HepG2 (cell line): Measurements from ENCODE around the gene LST1. TPM values are rescaled to one million over a fixed set of nuclear protein-coding genes. Genes with fewer than 3 reads are reported as not detected.

Source experiments
- SP140L ChIP-seq: sonication (generic); formaldehyde crosslinking; IDR thresholded peaks from 2 replicates; pipeline ENCODE4 v1.4.0; 2020; ENCODE audit warnings: missing genetic modification reagents, borderline replicate concordance
- STAG1 ChIP-seq: sonication (generic); formaldehyde crosslinking; IDR thresholded peaks from 2 replicates; pipeline ENCODE4 v1.4.0; 2020; ENCODE audit warnings: missing genetic modification reagents
- TSC22D2 ChIP-seq: sonication (generic); formaldehyde crosslinking; IDR thresholded peaks from 2 replicates; pipeline ENCODE4 v1.5.1; 2020; ENCODE audit warnings: missing genetic modification reagents, mild to moderate bottlenecking, borderline replicate concordance
- ZFP1 ChIP-seq: IDR thresholded peaks from 2 replicates; pipeline ENCODE4 v1.6.1; 2016
- ZNF563 ChIP-seq: sonication (generic); formaldehyde crosslinking; IDR thresholded peaks from 2 replicates; pipeline ENCODE4 v1.8.0; 2022; ENCODE audit warnings: mild to moderate bottlenecking, moderate library complexity, missing genetic modification reagents
- polyA plus RNA-seq, 8 experiments: library from polyadenylated mRNA; depleted of rRNA in 3 of 8; stranded (reverse) in 7 of 8; unstranded in 1 of 8; fragments of >200 nt; fragmentation: Illumina TruSeq in 4 of 8; extraction: Trizol in 4 of 8; gene quantifications; 2 replicates each; pipeline versions ENCODE4 v1.2.1 to v1.2.3, GENCODE V29; 2011 to 2016; ENCODE audit warnings: low read depth in 4 of 8, missing spikeins in 1 of 8, mixed read lengths in 1 of 8; ENCODE audit not compliant: insufficient read depth in 1 of 8
- total RNA-seq, 5 experiments: library from RNA; depleted of rRNA; stranded (reverse); fragments of >200 nt; fragmentation: Illumina TruSeq; extraction: Trizol; gene quantifications; 2 replicates each; pipeline ENCODE4 v1.2.3, GENCODE V29; 2016; ENCODE audit warnings: low read depth in 1 of 5
- TF ChIP-seq, protein P1 (sequence below): sonication (generic); formaldehyde crosslinking; conservative IDR thresholded peaks from 2 replicates; pipeline ENCODE4 v1.4.0; 2020; ENCODE audit warnings: mild to moderate bottlenecking, missing genetic modification reagents, moderate library complexity
- TF ChIP-seq, protein P2 (sequence below): sonication (generic); formaldehyde crosslinking; IDR thresholded peaks from 2 replicates; pipeline ENCODE4 v1.4.0; 2020; ENCODE audit warnings: mild to moderate bottlenecking, low read depth, missing genetic modification reagents
- TF ChIP-seq, protein P3 (sequence below): sonication (generic); formaldehyde crosslinking; IDR thresholded peaks from 2 replicates; pipeline ENCODE4 v1.8.1; 2023; ENCODE audit warnings: mild to moderate bottlenecking, inconsistent platforms, moderate library complexity, missing genetic modification reagents, borderline replicate concordance
- TF ChIP-seq, protein P4 (sequence below): sonication (generic); formaldehyde crosslinking; IDR thresholded peaks from 2 replicates; pipeline ENCODE4 v1.4.0; 2020; ENCODE audit warnings: missing genetic modification reagents, borderline replicate concordance
- TF ChIP-seq, protein P5 (sequence below), 2 experiments: fragments of 450-650 bp in 1 of 2; sonication (generic) in 1 of 2; formaldehyde crosslinking; IDR thresholded peaks; 2 replicates each; pipeline versions ENCODE4 v1.5.0 to v1.8.0; 2020 to 2022; ENCODE audit warnings: mild to moderate bottlenecking in 1 of 2, missing genetic modification reagents in 1 of 2

Gene LST1
- total and polyA plus RNA-seq, 2 of the 13 experiments (the other 11 are each of a cell fraction or from before 2014, with no cell fraction given) = not detected

DNA sequence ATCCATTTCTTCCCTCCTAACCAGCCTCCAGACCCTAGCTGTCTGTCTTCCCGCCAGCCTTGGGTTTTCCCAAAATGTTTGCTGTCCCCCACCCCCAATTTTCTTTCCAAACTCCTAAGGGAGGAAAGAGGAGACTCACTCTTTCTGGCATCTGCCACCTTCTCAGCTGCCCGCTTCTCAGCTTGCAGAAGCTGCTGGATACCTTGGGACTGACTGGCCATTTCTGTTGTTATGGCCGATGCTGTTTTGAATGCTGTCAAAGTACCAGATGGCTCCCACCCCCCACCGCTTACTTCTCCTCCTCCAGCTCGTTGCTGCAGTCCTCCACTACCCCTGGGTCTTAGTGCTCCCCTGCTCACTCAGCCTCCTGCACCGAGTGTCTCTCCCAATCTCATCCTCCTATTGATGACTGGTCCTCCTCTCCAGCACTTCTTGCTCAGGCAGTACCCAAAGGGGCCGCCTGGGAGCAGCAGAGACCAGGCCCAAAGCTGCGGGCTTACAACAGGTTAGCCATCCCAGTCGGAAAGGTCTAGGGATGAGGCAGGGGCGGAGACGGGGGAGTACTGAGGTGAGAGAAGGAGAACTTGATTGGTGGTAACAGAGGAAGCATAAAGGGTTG is 39.6 kb upstream of the LST1 start, which contains the start of gene ATP6V1G2 (continued):
- TF ChIP-seq, protein P1, sequence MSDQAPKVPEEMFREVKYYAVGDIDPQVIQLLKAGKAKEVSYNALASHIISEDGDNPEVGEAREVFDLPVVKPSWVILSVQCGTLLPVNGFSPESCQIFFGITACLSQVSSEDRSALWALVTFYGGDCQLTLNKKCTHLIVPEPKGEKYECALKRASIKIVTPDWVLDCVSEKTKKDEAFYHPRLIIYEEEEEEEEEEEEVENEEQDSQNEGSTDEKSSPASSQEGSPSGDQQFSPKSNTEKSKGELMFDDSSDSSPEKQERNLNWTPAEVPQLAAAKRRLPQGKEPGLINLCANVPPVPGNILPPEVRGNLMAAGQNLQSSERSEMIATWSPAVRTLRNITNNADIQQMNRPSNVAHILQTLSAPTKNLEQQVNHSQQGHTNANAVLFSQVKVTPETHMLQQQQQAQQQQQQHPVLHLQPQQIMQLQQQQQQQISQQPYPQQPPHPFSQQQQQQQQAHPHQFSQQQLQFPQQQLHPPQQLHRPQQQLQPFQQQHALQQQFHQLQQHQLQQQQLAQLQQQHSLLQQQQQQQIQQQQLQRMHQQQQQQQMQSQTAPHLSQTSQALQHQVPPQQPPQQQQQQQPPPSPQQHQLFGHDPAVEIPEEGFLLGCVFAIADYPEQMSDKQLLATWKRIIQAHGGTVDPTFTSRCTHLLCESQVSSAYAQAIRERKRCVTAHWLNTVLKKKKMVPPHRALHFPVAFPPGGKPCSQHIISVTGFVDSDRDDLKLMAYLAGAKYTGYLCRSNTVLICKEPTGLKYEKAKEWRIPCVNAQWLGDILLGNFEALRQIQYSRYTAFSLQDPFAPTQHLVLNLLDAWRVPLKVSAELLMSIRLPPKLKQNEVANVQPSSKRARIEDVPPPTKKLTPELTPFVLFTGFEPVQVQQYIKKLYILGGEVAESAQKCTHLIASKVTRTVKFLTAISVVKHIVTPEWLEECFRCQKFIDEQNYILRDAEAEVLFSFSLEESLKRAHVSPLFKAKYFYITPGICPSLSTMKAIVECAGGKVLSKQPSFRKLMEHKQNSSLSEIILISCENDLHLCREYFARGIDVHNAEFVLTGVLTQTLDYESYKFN (CRISPR knock-in tag) = 0 out of 2 replicates have a peak, but pooled peaks have one; percentile 24
- TF ChIP-seq STAG1 (peak; percentile 98), ZFP1 (CRISPR knock-in tag) (no peak; the same call in 1 of the 2 replicates), TSC22D2 (CRISPR knock-in tag) (peak; percentile 90; the same call in 1 of the 2 replicates), ZNF563 (no peak), SP140L (CRISPR knock-in tag) (no peak)
- TF ChIP-seq, protein P2, sequence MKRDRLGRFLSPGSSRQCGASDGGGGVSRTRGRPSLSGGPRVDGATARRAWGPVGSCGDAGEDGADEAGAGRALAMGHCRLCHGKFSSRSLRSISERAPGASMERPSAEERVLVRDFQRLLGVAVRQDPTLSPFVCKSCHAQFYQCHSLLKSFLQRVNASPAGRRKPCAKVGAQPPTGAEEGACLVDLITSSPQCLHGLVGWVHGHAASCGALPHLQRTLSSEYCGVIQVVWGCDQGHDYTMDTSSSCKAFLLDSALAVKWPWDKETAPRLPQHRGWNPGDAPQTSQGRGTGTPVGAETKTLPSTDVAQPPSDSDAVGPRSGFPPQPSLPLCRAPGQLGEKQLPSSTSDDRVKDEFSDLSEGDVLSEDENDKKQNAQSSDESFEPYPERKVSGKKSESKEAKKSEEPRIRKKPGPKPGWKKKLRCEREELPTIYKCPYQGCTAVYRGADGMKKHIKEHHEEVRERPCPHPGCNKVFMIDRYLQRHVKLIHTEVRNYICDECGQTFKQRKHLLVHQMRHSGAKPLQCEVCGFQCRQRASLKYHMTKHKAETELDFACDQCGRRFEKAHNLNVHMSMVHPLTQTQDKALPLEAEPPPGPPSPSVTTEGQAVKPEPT (CRISPR knock-in tag) = no peak
- TF ChIP-seq, protein P3, sequence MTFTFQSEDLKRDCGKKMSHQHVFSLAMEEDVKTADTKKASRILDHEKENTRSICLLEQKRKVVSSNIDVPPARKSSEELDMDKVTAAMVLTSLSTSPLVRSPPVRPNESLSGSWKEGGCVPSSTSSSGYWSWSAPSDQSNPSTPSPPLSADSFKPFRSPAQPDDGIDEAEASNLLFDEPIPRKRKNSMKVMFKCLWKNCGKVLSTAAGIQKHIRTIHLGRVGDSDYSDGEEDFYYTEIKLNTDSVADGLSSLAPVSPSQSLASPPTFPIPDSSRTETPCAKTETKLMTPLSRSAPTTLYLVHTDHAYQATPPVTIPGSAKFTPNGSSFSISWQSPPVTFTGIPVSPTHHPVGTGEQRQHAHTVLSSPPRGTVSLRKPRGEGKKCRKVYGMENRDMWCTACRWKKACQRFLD (CRISPR knock-in tag) = no peak
- TF ChIP-seq, protein P4, sequence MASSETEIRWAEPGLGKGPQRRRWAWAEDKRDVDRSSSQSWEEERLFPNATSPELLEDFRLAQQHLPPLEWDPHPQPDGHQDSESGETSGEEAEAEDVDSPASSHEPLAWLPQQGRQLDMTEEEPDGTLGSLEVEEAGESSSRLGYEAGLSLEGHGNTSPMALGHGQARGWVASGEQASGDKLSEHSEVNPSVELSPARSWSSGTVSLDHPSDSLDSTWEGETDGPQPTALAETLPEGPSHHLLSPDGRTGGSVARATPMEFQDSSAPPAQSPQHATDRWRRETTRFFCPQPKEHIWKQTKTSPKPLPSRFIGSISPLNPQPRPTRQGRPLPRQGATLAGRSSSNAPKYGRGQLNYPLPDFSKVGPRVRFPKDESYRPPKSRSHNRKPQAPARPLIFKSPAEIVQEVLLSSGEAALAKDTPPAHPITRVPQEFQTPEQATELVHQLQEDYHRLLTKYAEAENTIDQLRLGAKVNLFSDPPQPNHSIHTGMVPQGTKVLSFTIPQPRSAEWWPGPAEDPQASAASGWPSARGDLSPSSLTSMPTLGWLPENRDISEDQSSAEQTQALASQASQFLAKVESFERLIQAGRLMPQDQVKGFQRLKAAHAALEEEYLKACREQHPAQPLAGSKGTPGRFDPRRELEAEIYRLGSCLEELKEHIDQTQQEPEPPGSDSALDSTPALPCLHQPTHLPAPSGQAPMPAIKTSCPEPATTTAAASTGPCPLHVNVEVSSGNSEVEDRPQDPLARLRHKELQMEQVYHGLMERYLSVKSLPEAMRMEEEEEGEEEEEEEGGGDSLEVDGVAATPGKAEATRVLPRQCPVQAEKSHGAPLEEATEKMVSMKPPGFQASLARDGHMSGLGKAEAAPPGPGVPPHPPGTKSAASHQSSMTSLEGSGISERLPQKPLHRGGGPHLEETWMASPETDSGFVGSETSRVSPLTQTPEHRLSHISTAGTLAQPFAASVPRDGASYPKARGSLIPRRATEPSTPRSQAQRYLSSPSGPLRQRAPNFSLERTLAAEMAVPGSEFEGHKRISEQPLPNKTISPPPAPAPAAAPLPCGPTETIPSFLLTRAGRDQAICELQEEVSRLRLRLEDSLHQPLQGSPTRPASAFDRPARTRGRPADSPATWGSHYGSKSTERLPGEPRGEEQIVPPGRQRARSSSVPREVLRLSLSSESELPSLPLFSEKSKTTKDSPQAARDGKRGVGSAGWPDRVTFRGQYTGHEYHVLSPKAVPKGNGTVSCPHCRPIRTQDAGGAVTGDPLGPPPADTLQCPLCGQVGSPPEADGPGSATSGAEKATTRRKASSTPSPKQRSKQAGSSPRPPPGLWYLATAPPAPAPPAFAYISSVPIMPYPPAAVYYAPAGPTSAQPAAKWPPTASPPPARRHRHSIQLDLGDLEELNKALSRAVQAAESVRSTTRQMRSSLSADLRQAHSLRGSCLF (CRISPR knock-in tag) = no peak
- TF ChIP-seq, protein P5, sequence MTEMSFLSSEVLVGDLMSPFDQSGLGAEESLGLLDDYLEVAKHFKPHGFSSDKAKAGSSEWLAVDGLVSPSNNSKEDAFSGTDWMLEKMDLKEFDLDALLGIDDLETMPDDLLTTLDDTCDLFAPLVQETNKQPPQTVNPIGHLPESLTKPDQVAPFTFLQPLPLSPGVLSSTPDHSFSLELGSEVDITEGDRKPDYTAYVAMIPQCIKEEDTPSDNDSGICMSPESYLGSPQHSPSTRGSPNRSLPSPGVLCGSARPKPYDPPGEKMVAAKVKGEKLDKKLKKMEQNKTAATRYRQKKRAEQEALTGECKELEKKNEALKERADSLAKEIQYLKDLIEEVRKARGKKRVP (CRISPR knock-in tag; IDR thresholded peaks at IDR 0.05) = peak in 1 of 2 experiments; percentile 66; a peak in 2 of 4 replicates
